Urinary bladder (tissue), 4 donors: ENCODE measurements around the gene TMOD1. TPM values are rescaled to one million over a fixed set of nuclear protein-coding genes. Genes with fewer than 3 reads are reported as not detected.
"Not testable (repeated sequence)": the region's sequence is repeated elsewhere in the genome, so short reads cannot be mapped to it uniquely, and the experiment has no call there.

Source experiments
- DNase-seq: peaks from one replicate; pipeline ENCODE4 v3.0.0-alpha.2; 2015; ENCODE audit errors: extremely low spot score
- H3K27ac ChIP-seq: one replicate; pipeline ENCODE4 v1.5.1; 2013; ENCODE audit warnings: low read depth, mild to moderate bottlenecking, moderate library complexity
- H3K36me3 ChIP-seq: one replicate; pipeline ENCODE4 v1.6.1; 2013; ENCODE audit warnings: mild to moderate bottlenecking, moderate library complexity; ENCODE audit not compliant: insufficient read depth
- H3K4me1 ChIP-seq: one replicate; pipeline ENCODE4 v1.6.1; 2013; ENCODE audit warnings: mild to moderate bottlenecking, moderate library complexity; ENCODE audit not compliant: insufficient read depth
- H3K4me3 ChIP-seq: one replicate; pipeline ENCODE4 v1.5.1; 2013; ENCODE audit warnings: low read depth, low read length
- WGBS: extraction: QIAGEN DNeasy Blood & Tissue Kit; methylation state at CpG from one replicate; pipeline ENCODE4 v1.1.7; 2013; 5-methylcytosine and 5-hydroxymethylcytosine counted together
- polyA plus RNA-seq: library from polyadenylated mRNA; stranded (reverse); fragments of 200-250 nt; gene quantifications from one replicate; pipeline ENCODE4 v1.2.3, GENCODE V29; 2013
- total RNA-seq: library from RNA; depleted of rRNA; stranded (reverse); fragments of >200 nt; gene quantifications from one replicate; pipeline ENCODE4 v1.2.3, GENCODE V29; 2014
- donor health status: healthy with polysubstance abuse.
- donor health status: healthy.

TMOD1 gene
- total and polyA plus RNA-seq, 2 donors, result 9.3 to 36.6 TPM

- no peak for DNase-seq
- no peak overlapping the region for H3K4me3 ChIP-seq
- WGBS, result 96% methylated on average over 8 of the region's 8 CpGs
- H3K4me1 ChIP-seq, result no peaks in the 10 kb centered on the region
- H3K36me3 ChIP-seq, result peaks cover 2% of the 10 kb centered on the region
- H3K27ac ChIP-seq, result no peak overlapping the region
These were observed 99.2 kb downstream of the TMOD1 start for GRCh38 chr9:97600531-97601227.

- WGBS, result 91% methylated on average over 7 of the region's 7 CpGs
- H3K27ac ChIP-seq, result no peak overlapping the region
- H3K36me3 ChIP-seq, result peaks cover 2% of the 10 kb centered on the region
- no peak overlapping the region for H3K4me3 ChIP-seq
- DNase-seq, result no peak
- H3K4me1 ChIP-seq, result no peaks in the 10 kb centered on the region
These were observed 99.9 kb downstream of the TMOD1 start for GRCh38 chr9:97601228-97601898.

GRCh38 chr9:97602430-97602829, 101.0 kb downstream of the TMOD1 start:
- H3K4me1 ChIP-seq, result no peaks in the 10 kb centered on the region
- DNase-seq, result no peak
- H3K27ac ChIP-seq, result no peak overlapping the region
- H3K36me3 ChIP-seq, result peaks cover 2% of the 10 kb centered on the region
- WGBS, result 86% methylated on average over 10 of the region's 10 CpGs
- no peak overlapping the region for H3K4me3 ChIP-seq

- no peak for DNase-seq
- Histone ChIP-seq H3K27ac (no peak overlapping the region), H3K36me3 (peaks cover 2% of the 10 kb centered on the region), H3K4me1 (no peaks in the 10 kb centered on the region), H3K4me3 (no peak overlapping the region)
- WGBS, result 95% methylated on average over 17 of the region's 17 CpGs
These were observed 103.6 kb downstream of the TMOD1 start for GRCh38 chr9:97604901-97605645.

GRCh38 chr9:97615439-97616072, 114.1 kb downstream of the TMOD1 start:
- no peak for DNase-seq
- Histone ChIP-seq H3K27ac (no peak overlapping the region), H3K4me3 (no peak overlapping the region), H3K4me1 (no peaks in the 10 kb centered on the region), H3K36me3 (peaks cover 7% of the 10 kb centered on the region)

GRCh38 chr9:97617939-97618416, 116.5 kb downstream of the TMOD1 start:
- Histone ChIP-seq H3K36me3 (peaks cover 4% of the 10 kb centered on the region), H3K4me1 (no peaks in the 10 kb centered on the region), H3K27ac (no peak overlapping the region), H3K4me3 (no peak overlapping the region)
- WGBS, result 95% methylated on average over 1 of the region's 1 CpG
- DNase-seq, result no peak

GRCh38 chr9:97620063-97620462, 118.6 kb downstream of the TMOD1 start:
- DNase-seq, H3K4me3 ChIP-seq, H3K4me1 ChIP-seq, H3K27ac ChIP-seq, H3K36me3 ChIP-seq: not testable (repeated sequence)
- WGBS, result 91% methylated on average over 2 of the region's 2 CpGs

GRCh38 chr9:97622483-97622882, 121.0 kb downstream of the TMOD1 start:
- not testable (repeated sequence) for H3K36me3 ChIP-seq, DNase-seq

GRCh38 chr9:97623946-97624345, 122.5 kb downstream of the TMOD1 start:
- no peaks in the 10 kb centered on the region for H3K4me1 ChIP-seq
- H3K27ac ChIP-seq, result no peak overlapping the region
- no peak for DNase-seq
- H3K4me3 ChIP-seq, result no peak overlapping the region
- WGBS, result 97% methylated on average over 1 of the region's 1 CpG
- H3K36me3 ChIP-seq, result peaks cover 5% of the 10 kb centered on the region

More at GRCh38 chr9:97622483-97622882, 121.0 kb downstream of the TMOD1 start:
- H3K4me3 ChIP-seq, H3K4me1 ChIP-seq, H3K27ac ChIP-seq: not testable (repeated sequence)
- WGBS, result 97% methylated on average over 5 of the region's 5 CpGs

- peaks cover 2% of the 10 kb centered on the region for H3K36me3 ChIP-seq
- WGBS, result 61% methylated on average over 3 of the region's 3 CpGs
- no peak overlapping the region for H3K4me3 ChIP-seq
- no peak for DNase-seq
- H3K27ac ChIP-seq, result no peak overlapping the region
- H3K4me1 ChIP-seq, result no peaks in the 10 kb centered on the region
These were observed 124.2 kb downstream of the TMOD1 start for GRCh38 chr9:97625620-97626019.

- H3K36me3 ChIP-seq, result peaks cover 2% of the 10 kb centered on the region
- H3K4me1 ChIP-seq, result no peaks in the 10 kb centered on the region
- WGBS, result 65% methylated on average over 5 of the region's 5 CpGs
- H3K4me3 ChIP-seq, result no peak overlapping the region
- no peak overlapping the region for H3K27ac ChIP-seq
- no peak for DNase-seq
These were observed 126.2 kb downstream of the TMOD1 start for GRCh38 chr9:97627624-97628023.

GRCh38 chr9:97628668-97629067, 127.2 kb downstream of the TMOD1 start:
- Histone ChIP-seq H3K4me1 (no peaks in the 10 kb centered on the region), H3K27ac (no peak overlapping the region), H3K4me3 (no peak overlapping the region), H3K36me3 (peaks cover 2% of the 10 kb centered on the region)
- 81% methylated on average over 3 of the region's 3 CpGs for WGBS
- no peak for DNase-seq

GRCh38 chr9:97629156-97629555, 127.7 kb downstream of the TMOD1 start:
- Histone ChIP-seq H3K4me3 (no peak overlapping the region), H3K36me3 (peaks cover 2% of the 10 kb centered on the region), H3K4me1 (no peaks in the 10 kb centered on the region), H3K27ac (no peak overlapping the region)
- no peak for DNase-seq
